Large intestine (tissue), 3 donors: ENCODE data around the gene RANBP17. TPM values are rescaled to one million over a fixed set of nuclear protein-coding genes. Genes with fewer than 3 reads are reported as not detected.
"Not testable (repeated sequence)": the region's sequence is repeated elsewhere in the genome, so short reads cannot be mapped to it uniquely, and the experiment has no call there.

ENCODE experiments used
- DNase-seq, 2 donors: peaks; one replicate each; pipeline versions ENCODE4 v3.0.0 to v3.0.0-alpha.2; 2013
- H3K27ac ChIP-seq: one replicate; pipeline ENCODE4 v1.5.1; 2013; ENCODE audit warnings: low read length
- H3K27me3 ChIP-seq: 2 replicates; pipeline ENCODE4 v1.6.1; 2013; ENCODE audit warnings: low read length; ENCODE audit not compliant: control insufficient read depth, insufficient read depth
- H3K36me3 ChIP-seq: 2 replicates; pipeline ENCODE4 v1.6.1; 2013; ENCODE audit warnings: low read length; ENCODE audit not compliant: control insufficient read depth, insufficient read depth
- H3K4me1 ChIP-seq: one replicate; pipeline ENCODE4 v1.6.1; 2013; ENCODE audit warnings: low read length; ENCODE audit not compliant: control insufficient read depth, insufficient read depth
- H3K4me3 ChIP-seq: one replicate; pipeline ENCODE4 v1.5.1; 2013; ENCODE audit warnings: low read length
- H3K9me3 ChIP-seq: one replicate; pipeline ENCODE4 v1.6.1; 2013; ENCODE audit warnings: mild to moderate bottlenecking, low read depth, low read length, moderate library complexity; ENCODE audit not compliant: control insufficient read depth
- WGBS: methylation state at CpG from one replicate; pipeline ENCODE4 v1.1.5; 2013; ENCODE audit warnings: low lambda C conversion rate; ENCODE audit not compliant: insufficient coverage; 5-methylcytosine and 5-hydroxymethylcytosine counted together
- polyA plus RNA-seq: library from polyadenylated mRNA; unstranded; fragments of 120-200 nt; gene quantifications from one replicate; pipeline ENCODE4 v1.2.1, GENCODE V29; 2013

The RANBP17 gene
- polyA plus RNA-seq, 1 donor: 5.8 TPM

GRCh38 chr5:170863646-170864045 lies 1.8 kb downstream of the RANBP17 start:
- Histone ChIP-seq H3K4me3 (no peak overlapping the region), H3K9me3 (peaks cover 7% of the 10 kb centered on the region), H3K36me3 (no peaks in the 10 kb centered on the region), H3K27me3 (no peaks in the 10 kb centered on the region), H3K4me1 (peaks cover 9% of the 10 kb centered on the region), H3K27ac (no peak overlapping the region)
- DNase-seq: no peak
- 89% methylated on average over 1 of the region's 3 CpGs for WGBS

GRCh38 chr5:170865622-170866021 lies 3.8 kb downstream of the RANBP17 start:
- Histone ChIP-seq H3K27ac (no peak overlapping the region), H3K27me3 (no peaks in the 10 kb centered on the region), H3K4me1 (peaks cover 9% of the 10 kb centered on the region), H3K4me3 (no peak overlapping the region), H3K36me3 (no peaks in the 10 kb centered on the region), H3K9me3 (peaks cover 4% of the 10 kb centered on the region)
- no peak for DNase-seq
- WGBS: no CpG with 5 or more reads among the region's 1 CpG

GRCh38 chr5:170867825-170868224 lies 6.0 kb downstream of the RANBP17 start:
- Histone ChIP-seq H3K4me1 (peaks cover 6% of the 10 kb centered on the region), H3K27me3 (no peaks in the 10 kb centered on the region), H3K9me3 (peaks cover 6% of the 10 kb centered on the region), H3K36me3 (no peaks in the 10 kb centered on the region), H3K4me3 (no peak overlapping the region), H3K27ac (no peak overlapping the region)
- no CpG with 5 or more reads among the region's 1 CpG for WGBS
- no peak for DNase-seq

- H3K9me3 ChIP-seq, DNase-seq, H3K4me3 ChIP-seq, H3K27me3 ChIP-seq, H3K4me1 ChIP-seq, H3K27ac ChIP-seq, H3K36me3 ChIP-seq: not testable (repeated sequence)
Measured at GRCh38 chr5:170870390-170870789, 8.6 kb downstream of the RANBP17 start.

GRCh38 chr5:170874017-170874416 lies 12.2 kb downstream of the RANBP17 start:
- Histone ChIP-seq H3K27ac (no peak overlapping the region), H3K27me3 (no peaks in the 10 kb centered on the region), H3K4me1 (no peaks in the 10 kb centered on the region), H3K4me3 (no peak overlapping the region), H3K36me3 (no peaks in the 10 kb centered on the region), H3K9me3 (peaks cover 6% of the 10 kb centered on the region)
- no peak for DNase-seq
- WGBS: no CpG with 5 or more reads among the region's 2 CpGs

- no peak for DNase-seq
- H3K4me3 ChIP-seq: no peak overlapping the region
- no peaks in the 10 kb centered on the region for H3K27me3 ChIP-seq
- peaks cover 6% of the 10 kb centered on the region for H3K9me3 ChIP-seq
- WGBS: 100% methylated on average over 1 of the region's 4 CpGs
- no peaks in the 10 kb centered on the region for H3K4me1 ChIP-seq
- no peak overlapping the region for H3K27ac ChIP-seq
- no peaks in the 10 kb centered on the region for H3K36me3 ChIP-seq
Measured at GRCh38 chr5:170875811-170876210, 14.0 kb downstream of the RANBP17 start.

GRCh38 chr5:170880084-170880483 lies 18.3 kb downstream of the RANBP17 start:
- Histone ChIP-seq H3K27me3 (no peaks in the 10 kb centered on the region), H3K27ac (no peak overlapping the region), H3K36me3 (no peaks in the 10 kb centered on the region), H3K4me1 (no peaks in the 10 kb centered on the region), H3K9me3 (no peaks in the 10 kb centered on the region), H3K4me3 (no peak overlapping the region)
- DNase-seq: no peak
- WGBS: 100% methylated on average over 1 of the region's 2 CpGs

- no peak overlapping the region for H3K4me3 ChIP-seq
- DNase-seq: no peak
- WGBS: 100% methylated on average over 2 of the region's 3 CpGs
- no peaks in the 10 kb centered on the region for H3K27me3 ChIP-seq
- H3K27ac ChIP-seq: no peak overlapping the region
- H3K36me3 ChIP-seq: no peaks in the 10 kb centered on the region
- no peaks in the 10 kb centered on the region for H3K9me3 ChIP-seq
- peaks cover 2% of the 10 kb centered on the region for H3K4me1 ChIP-seq
Measured at GRCh38 chr5:170882345-170882744, 20.5 kb downstream of the RANBP17 start.

GRCh38 chr5:170885256-170885655 lies 23.4 kb downstream of the RANBP17 start:
- no peak for DNase-seq
- Histone ChIP-seq H3K27ac (no peak overlapping the region), H3K36me3 (no peaks in the 10 kb centered on the region), H3K9me3 (no peaks in the 10 kb centered on the region), H3K4me3 (no peak overlapping the region), H3K27me3 (no peaks in the 10 kb centered on the region), H3K4me1 (peaks cover 2% of the 10 kb centered on the region)

- H3K4me3 ChIP-seq: no peak overlapping the region
- no peaks in the 10 kb centered on the region for H3K9me3 ChIP-seq
- H3K36me3 ChIP-seq: no peaks in the 10 kb centered on the region
- H3K27me3 ChIP-seq: no peaks in the 10 kb centered on the region
- peaks cover 2% of the 10 kb centered on the region for H3K4me1 ChIP-seq
- no peak for DNase-seq
- WGBS: no CpG with 5 or more reads among the region's 2 CpGs
- no peak overlapping the region for H3K27ac ChIP-seq
Measured at GRCh38 chr5:170885809-170886208, 24.0 kb downstream of the RANBP17 start.

GRCh38 chr5:170886210-170886894 lies 24.5 kb downstream of the RANBP17 start:
- H3K9me3 ChIP-seq: no peaks in the 10 kb centered on the region
- no peaks in the 10 kb centered on the region for H3K27me3 ChIP-seq
- H3K27ac ChIP-seq: no peak overlapping the region
- H3K4me1 ChIP-seq: peaks cover 2% of the 10 kb centered on the region
- no peak overlapping the region for H3K4me3 ChIP-seq
- no CpG with 5 or more reads among the region's 3 CpGs for WGBS
- peak in 1 of 2 donors; percentile 43 for DNase-seq
- no peaks in the 10 kb centered on the region for H3K36me3 ChIP-seq
